SKM-1 treated with dmso at 0.1 percent for 144 hours (cell line): Measurements from ENCODE around the gene GPR176.
"Not testable (repeated sequence)": the region's sequence is repeated elsewhere in the genome, so short reads cannot be mapped to it uniquely, and the experiment has no call there.

Experiments
- DNase-seq: peaks from one replicate; lab custom pipeline; 2025; ENCODE audit not compliant: unreplicated experiment; lab: John Stamatoyannopoulos, UW

Gene GPR176

DNA sequence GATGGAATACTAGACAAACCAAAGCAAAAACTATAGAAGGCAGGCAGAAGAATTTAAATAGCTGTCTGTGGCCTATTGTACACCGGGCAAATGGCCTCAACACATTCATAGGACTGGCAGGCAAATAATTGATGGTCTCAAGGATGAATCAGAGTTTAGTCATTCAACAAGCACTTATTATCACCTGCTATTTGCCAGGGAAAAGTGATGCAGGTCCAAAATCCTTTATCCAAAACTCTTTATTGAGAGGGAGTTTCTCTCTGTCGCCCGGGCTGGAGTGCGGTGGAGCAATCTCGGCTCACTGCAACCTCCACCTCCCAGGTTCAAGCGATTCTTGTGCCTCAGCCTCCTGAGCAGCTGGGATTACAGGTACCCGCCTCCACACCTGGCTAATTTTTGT is 16.1 kb upstream of the GPR176 start:
- no peak for DNase-seq

DNA sequence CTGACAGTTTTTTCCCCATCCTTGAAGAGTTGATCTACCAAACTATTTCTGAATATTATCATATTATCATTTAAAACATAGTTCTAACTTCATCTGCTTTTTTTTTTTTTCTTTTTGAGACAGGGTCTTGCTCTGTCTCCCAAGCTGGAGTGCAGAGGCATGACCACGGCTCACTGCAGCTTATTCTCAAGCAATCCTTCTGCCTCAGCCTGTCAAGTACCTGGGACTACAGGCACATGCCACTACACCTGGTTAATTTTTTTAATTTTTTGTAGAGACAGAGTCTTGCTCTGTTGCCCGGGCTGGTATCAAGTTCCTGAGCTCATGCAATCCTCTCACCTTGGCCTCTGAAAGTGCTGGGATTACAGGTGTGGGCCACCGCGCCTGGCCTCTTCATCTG is 15.2 kb upstream of the GPR176 start:
- no peak for DNase-seq

DNA sequence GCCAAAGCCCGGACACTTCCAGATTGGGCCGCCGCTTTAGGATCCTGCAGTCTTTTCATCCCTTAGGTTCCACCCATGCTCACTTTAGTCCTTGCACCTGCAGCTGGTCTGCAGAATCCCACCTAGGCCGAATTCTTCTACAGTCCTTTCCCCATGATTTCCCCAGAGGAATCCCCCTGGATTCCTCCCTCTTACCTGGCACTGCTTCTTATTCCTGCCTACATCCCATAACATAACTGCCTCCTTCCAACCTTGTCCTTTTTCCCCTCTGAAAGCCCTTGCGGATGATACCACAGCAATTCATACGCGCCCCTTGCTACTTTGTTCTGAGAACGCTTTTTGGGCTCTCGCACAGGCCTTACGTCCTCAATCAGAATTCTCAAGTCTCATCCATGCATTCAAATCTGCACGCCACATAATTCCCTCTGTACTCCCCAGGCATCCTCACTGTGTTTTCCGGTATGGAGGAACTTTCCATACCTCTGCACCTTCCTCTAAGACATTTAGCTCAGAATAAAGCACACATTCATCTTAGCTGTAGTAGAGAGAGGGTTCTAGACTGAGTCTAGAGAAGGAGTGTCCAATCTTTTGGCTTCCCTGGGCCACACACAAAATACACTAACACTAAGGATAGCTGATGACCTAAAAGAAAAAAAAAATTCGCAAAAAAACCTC is 14.5 kb upstream of the GPR176 start:
- DNase-seq: no peak

DNA sequence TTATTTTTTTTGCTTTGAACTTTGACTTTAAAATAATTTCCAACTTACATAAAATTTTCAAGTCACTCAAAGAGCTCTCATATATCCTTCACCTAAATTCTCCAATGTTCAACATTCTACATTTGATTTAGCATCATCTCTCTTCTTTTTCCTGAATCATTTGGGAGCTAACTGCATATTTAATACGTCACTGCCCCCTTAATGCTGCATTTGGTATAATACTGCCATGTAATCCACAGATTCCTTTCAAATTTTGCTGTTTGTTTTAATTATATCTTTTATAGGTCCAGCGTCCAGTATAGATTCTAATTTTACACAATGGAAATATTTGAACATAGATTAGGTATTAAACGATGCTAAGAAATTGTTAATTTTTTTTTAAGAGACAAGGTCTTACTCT is 11.5 kb upstream of the GPR176 start:
- no peak for DNase-seq

DNA sequence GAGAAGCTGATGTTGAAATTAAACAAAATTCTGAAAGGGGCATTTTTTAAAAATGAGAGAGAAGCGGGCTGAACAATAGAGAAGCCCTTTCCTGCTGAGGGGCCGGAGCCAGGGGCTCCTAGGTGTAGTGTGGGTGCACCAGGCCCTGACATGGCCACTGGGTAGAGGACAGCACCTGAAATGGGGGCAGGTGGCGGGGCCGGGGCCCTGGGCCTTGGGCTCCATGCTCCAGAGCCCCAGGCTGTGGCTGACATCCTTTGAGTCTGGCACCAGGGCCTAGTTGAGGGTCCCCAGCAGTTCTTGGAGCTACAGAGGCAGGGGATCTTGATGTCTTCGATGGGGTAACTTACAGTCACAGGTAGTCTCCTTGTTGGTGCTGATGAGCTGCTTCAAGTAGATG is 6.5 kb upstream of the GPR176 start:
- no peak for DNase-seq

DNA sequence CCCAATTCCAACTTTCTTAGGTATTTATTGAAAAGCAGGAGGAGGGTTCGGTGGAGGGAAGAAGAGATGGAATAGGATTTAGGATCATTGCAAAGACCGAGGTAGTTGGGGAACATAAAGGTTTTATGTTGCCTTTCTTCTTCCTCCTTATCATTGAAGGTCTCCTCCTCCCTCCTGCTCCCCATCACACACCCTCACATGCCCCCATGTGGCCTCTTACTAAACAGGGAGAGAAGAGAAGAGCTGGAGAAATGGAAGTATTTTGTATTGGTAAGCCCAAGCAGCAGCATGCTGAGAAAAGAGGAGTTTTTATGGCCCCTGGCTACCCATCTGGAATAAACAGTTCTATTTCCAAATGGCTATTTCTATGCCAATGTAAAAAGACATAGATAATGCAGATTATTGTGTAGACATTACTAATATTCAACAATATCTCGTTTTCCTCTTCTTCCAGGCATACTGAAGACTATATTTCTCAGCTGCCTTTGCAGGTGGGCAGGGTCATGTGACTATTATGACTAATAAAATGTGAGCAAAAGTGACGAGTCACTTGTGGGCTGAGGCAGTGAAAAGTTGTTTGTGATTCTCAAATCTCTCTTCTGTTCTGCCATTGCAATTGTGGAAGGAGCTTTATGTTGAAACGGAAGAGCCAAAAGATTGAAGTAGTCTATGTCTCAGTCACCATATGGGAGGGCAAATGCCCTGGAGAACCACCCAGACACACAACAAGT is 5.2 kb upstream of the GPR176 start:
- DNase-seq: no peak

DNA sequence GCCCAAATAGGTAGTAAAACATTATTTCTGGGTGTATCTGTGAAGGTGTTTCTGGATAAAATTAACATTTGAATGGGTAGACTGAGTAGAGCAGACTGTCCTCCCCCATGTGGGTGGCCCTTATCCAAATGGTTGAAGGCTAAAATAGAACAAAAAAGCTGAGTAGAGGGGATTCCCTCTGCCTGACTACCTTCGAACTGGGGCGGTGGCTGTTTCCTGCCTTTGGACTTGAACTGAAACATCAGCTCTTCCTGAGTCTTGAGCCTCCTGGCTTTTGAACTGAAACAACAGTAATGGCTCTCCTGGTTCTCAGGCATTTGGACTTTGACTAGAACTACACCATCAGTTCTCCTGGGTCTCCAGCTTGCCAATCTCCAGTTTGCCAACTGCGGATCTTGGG is 4.4 kb upstream of the GPR176 start:
- no peak for DNase-seq

DNA sequence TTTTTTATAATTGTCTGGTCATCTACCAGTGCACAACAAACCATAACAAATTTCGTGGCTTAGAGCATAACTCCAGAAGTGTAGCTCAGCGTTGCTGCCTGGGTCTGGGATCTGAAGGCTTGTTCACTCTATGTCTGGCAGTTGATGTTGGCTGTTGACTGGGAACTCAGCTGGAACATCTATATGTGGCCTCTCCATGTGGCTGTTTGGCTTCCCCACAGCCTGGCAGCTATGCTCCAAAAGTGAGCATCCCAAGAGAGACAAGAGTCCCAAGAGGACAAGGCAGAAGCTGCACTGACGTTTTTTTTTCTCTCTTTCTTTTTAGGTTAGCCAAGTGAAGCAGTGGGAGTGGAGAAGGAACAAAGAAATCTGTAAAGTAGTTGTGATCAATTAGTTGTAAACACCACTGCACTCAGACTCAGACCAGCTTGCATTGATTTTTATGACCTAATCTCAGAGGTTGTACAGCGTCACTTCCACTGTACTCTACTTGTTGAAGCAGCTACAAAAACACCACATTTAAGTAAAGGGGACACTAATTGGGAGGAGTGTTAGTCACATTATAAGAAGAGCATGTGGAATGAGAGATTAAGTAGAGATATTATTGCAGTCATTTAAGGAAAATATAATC is 2.5 kb upstream of the GPR176 start:
- no peak for DNase-seq

DNA sequence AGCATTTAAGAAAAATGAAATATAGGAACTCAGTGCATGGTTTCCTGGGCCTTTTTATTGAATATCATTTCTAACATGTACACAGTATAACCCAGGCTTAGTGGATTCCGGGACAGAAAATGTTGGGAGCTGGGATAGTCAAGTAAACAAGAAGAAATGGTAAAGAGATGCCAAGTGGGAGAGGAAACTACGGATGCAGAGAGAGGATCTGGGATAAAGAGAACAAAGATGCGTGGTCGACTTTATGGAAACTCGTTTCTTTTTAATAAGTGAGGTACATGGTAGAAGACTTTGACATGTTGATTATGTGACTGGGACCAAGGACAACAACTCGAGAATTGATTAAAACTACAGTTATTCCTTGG is 1.2 kb upstream of the GPR176 start:
- no peak for DNase-seq

DNA sequence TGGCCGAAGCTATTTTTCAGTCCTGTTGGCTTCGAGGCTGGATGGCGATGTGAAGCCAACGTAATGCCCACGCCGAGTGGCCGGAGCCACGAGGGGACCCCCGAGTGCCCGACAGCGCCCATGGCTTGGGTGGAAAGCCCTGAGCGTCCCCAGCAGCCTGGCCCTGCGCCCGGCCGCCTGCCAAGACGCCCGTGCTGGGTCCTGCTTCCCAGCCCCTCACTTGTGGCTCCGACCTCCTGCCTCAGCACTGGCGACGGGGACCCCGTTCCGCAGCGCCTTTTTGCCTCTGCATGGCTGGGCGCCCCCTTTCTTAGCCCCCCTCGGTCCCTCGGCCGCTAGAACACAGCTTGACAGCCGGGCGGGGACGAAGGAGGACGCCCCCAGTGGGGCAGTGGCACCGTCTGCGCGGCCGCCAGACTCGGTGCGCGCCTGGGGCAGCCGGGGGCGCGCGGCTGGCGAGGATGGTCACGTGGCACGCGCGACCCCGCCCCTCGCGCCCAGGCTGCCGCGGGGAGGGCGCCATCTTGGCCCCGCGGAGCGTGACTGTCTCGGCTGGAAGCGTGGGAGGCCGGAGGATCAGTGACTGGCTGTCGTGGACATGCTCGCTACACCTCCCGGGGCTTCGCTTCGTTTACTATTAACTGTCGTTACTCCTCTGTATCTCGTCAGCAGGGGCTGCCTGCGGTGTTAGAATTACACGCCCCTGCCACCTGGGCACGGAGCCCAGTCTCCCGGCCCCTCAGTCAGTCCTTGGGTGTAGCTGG is 626 bp upstream of the GPR176 start:
- peak; percentile 59 for DNase-seq

DNA sequence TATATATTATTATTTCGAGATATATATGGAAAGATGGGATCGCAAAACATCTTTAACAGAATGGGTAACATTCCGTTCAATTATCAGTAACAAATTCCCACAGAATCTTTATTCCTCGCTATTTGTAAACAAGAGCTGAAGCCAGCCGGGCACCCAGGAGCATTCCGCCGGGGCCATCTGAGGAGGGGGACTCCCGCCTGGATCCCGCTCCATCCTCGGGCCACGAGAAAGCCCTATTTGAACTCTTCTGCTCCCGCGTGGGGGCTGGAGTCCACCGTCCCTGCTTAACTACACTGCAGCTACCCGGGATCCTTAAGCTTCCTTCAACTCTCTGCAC is 687 bp downstream of the GPR176 start:
- no peak for DNase-seq

DNA sequence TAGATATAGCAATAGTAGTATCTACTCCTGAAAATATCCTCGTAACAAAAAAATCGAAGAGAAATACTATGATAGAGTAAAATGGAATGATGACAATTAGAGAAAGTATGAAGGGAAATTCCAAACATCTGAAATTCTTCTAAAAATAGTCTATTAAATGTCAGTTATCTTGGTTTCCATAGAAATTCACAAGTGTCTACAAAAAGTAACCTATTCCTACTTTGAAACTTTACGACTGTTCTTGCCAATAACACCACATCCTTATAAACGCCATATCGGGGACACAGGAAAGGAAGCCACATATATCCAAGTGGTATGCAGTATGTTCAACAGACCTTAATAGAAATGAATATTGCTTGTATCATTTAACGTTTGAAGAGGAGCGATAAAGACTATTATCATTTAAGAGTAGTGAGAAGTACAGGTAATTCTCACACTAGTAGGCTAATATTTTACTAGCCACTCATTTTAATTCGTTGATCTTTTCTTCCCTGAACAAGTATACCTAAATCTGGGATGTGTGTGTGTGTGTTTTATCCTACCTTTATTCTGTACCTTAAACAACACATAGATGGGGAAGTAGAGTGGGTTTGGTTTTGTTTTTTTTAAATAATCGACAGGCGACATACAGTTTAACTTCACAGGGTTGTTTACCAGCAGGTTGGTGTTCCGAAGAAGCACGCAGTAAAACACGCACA is 1.2 kb downstream of the GPR176 start:
- no peak for DNase-seq

DNA sequence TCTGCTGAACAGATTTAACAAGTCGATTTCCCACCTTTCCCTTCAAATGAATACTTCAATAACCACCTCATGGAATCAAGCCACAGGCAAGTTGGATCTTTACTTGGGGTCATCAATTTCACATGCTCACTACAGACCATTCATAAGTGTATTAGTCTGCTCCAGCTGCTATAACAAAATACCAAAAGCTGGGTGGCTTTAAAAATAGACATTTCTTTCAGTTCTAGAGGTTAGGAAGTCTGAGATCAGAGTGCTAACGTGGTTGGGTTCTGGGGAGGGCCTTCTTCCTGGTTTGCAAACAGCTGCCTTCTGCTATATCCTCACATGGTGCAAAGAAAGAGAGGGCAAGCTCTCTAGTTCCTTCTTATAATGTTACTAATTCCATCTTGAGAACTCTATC is 5.1 kb downstream of the GPR176 start:
- DNase-seq: no peak

DNA sequence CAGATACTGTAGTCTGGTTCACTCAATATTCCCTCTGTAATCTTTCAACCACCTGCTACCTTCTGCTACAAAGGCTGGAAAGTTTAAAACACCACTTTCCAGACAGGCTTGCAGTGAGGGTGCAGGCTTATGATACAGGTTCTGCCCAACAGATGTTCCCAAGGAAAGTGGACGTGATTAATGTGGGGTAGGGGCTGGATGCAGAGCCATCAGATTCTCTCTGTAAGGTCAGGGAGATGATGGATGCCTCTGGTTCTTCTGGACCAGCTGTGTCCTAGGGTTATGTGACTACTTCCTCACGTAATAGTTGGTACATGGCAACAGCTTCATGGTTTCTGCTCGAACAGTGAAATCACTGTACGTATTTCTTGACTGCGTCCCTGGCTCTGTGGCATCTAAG is 11.1 kb downstream of the GPR176 start:
- no peak for DNase-seq

DNA sequence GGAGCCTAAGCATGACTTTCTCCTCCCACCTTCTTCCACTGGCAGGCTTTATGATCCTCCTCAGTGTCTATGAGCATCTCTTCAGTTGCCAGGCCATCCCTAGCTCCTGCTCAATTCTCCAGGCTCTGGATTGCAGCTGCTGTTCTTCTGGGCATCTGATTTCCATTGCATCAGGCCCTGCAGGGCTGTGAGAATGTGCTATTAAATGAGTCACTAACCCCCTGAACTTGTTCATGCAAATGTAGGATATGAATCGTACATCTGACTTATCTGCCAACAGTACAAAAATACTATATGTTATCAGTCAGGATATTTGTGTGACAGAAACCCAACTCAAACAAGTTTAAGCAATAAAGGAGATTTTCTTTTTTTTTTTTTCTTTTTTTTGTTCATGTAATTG is 11.9 kb downstream of the GPR176 start:
- DNase-seq: no peak

DNA sequence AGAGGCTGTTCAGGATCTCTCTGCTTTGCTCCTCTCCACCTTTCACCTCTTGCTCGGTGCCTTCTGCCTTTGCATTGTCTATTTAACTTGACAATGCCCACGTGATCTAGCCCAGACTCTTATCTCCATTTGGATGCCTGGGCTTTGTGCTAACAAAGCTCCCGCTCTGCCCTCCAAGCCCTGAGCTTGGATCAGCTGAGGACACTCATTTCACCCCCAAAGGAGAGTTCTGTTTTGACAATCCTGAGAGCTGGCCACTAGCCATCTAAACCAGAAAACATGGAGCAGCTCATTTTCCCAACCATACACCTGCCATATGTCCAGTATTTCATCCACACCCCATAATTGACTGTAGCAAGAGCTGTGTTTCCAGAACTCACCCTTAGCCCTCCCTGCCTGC is 12.8 kb downstream of the GPR176 start:
- no peak for DNase-seq

DNA sequence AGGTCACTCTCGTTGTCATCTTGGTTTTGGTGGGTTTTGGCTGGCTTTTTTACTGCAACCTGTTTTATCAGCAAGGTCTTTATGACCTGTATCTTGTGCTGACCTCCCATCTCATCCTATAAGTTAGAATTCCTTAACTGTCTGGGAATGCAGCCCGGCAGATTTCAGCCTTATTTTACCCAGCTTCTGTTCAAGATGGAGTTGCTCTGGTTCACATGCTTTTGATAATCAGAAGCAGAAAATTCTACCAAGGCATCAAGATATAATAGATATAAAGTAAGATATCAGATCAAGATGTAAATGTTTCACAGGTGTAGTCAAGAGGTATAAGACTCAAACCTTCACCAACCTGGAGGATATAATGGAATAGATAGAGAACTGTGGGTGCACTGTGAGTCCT is 16.0 kb downstream of the GPR176 start:
- no peak for DNase-seq

DNA sequence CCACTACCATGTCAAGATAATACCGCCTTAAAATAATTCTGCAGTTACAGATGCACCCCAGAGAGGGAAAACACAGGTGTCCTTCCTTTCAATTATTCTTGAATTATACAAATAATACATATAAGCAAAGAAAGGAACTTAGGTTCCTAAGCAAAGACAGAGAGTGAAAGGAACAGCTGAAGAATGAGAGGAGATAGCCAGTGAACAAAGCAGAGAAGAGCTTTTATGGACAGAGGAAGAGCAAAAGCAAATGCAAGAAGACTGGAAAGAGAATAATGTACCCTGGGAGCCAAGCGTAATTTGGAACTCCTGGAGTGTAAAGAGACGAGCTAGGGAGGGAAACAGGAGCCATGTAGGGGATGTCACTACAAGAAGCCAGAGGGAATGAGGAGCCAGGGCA is 21.7 kb downstream of the GPR176 start:
- no peak for DNase-seq

DNA sequence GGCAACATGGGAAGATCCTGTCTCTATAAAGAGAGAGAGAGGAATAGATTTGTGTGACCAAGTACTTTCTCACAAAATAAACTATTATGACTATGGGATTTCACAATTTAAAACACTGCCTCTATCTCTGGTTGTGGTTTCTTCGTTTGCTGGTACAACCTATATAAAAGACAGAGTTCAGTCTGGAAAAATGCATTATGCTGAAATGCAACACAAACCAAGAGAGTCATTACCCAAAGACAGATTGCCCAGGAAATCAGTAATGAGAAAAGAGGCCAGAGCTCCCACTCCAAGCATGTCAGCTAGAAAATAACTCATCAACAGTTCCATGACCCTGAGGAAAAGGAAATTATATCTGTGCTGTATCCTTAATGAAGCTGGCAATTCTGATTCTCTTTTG is 23.2 kb downstream of the GPR176 start:
- DNase-seq: no peak

DNA sequence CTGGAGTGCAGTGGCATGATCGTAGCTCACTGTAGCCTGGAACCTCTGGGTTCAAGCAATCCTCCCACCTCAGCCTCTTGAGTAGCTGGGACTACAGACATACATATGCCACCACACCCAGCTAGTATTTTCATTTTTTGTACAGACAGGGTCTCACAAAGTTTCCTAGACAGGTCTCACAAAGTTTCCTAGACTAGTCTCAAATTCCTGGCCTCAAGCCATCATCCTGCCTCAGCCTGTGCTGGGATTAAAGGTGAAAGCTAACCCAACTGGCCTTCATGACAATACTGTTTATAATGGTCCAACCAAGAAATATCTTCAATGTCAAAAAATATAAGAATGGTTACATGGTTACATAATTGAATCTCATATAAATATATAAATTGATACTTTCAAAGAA is 24.0 kb downstream of the GPR176 start:
- DNase-seq: no peak

DNA sequence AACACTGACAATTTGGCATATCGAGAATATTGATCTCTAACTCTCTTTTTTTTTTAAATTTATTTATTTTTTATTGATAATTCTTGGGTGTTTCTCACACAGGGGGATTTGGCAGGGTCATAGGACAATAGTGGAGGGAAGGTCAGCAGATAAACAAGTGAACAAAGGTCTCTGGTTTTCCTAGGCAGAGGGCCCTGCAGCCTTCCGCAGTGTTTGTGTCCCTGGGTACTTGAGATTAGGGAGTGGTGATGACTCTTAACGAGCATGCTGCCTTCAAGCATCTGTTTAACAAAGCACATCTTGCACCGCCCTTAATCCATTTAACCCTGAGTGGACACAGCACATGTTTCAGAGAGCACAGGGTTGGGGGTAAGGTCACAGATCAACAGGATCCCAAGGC is 27.0 kb downstream of the GPR176 start:
- not testable (repeated sequence) for DNase-seq
